Stimulated activated CD8-positive, alpha-beta memory T cell treated with anti-CD3 and anti-CD28 coated beads, Interleukin-7, amount 100 ng/mL, for 1 hour (primary cell): Measurements from ENCODE around the gene CRELD2.

Source experiments
- DNase-seq, 2 donors: peaks; one replicate each; pipeline ENCODE4 v3.0.0-alpha.2; 2020; ENCODE audit warnings: low read depth in 2 of 2

Gene CRELD2

DNA sequence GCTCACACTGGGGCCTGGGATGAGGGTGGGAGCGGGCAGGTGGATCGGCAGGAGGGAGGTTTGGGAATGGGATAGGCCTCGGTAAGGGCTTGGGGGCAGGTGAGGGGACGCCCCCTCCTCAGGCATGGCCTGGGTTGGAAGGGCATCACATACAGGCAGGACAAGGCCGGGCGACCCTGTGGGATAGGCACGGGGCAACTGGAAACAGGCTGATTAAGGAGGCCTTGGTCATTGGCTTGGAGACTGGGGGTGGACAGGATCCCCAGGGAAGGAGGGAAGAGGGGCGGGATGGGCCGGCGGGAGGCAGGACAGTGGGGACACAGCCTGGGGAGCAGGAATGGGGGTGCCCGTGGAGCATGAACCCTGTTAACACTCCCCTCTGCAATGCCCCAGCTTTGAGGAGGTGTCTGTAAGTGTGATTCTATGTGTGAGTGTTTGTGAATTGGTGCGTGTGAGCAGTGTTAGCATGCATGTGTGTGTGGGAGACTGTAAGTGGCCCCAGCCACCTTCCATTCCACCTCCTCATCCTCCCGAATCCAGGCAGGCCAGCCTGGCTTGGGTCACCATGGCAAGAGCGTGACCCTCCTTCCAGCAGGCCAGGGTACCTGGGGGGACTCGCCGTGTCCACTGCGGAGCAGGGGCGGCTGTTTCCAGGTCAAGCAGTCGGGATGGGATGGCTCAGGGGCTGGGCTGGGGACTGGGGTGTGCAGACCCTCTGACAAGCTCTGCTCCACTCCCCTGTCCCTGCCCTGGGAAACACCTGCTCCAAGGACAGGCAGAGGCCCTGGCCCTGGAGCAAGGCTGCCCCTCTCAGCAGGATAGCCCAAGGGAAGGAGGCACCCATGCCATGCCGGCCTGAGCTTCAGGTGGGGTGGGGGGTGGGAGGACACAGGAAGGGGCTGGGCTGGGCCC, 38.7 kb downstream of the CRELD2 start:
- no peak for DNase-seq

DNA sequence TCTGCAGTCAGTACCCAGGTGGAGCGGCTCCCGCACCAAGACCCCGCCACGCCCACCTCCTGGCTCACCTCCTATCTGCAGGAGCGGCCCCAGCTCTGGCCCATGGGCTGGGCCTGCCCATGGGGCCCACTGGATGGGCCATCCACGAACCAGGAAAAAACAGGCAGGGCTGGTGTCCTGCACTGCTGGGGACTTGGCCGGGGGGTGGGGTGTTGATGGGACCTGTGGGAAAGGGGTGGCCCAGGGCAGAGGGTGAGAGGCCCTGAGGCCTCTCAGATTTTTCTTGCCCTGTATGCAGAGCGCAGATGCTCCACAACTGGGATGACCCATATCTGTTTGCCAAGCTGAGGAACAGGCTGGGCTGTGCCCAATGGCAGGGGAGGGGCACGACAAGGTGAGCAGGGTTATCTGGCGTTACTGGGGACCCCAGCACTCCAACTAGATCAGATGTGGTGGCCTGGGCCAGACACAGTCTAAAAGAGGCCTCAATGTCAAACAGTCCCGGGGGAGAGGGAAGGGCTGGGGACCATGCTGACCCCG, 39.5 kb downstream of the CRELD2 start:
- DNase-seq = no peak

DNA sequence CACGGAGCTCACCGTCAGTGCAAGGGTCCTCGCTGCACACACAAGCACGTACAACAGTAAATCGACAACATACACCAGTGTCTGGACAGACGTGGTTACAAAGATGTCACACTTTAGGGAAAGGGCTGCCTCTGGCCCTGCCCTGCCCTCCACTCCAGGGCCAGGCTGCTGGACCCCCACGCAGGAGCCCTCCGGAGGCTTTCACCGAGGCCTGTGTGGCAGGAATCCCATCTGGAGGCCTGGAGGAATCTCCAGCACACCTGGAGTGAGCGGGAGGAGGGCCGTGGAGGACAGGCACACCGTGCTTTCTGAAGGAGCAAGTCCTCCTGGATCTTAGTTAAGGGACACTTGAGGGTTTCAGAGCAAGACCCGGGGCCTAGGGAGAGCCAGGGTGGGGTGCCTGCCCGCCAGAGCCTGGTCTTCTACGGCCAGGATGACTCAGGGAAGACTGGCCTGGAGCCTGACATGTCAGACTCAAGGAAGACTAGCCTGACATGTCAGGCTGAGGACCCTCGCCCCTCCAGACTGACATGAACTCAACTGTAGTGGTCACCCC, 40.0 kb downstream of the CRELD2 start:
- no peak for DNase-seq

GRCh38 chr22:49958931-49959781, 40.7 kb downstream of the CRELD2 start:
- DNase-seq = no peak

DNA sequence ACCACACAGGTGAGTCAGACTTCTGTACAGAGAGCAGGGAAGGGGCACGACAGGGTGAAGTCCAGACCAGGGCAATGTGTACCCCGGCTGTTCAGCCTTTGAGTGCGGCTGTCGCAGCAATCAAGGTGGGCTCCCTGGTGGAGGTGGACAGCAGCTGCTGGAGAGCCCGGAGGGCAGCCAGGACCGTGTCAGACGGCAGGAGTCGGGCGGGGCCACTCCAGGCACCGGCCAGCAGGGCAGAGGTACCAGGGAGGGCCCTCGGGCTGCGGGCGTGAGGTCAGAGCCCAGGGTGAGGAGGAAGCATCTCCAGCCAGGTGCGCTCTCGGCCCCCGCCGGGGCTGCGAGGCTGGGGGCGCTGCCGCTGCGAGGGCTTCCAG, 41.3 kb downstream of the CRELD2 start:
- no peak for DNase-seq

DNA sequence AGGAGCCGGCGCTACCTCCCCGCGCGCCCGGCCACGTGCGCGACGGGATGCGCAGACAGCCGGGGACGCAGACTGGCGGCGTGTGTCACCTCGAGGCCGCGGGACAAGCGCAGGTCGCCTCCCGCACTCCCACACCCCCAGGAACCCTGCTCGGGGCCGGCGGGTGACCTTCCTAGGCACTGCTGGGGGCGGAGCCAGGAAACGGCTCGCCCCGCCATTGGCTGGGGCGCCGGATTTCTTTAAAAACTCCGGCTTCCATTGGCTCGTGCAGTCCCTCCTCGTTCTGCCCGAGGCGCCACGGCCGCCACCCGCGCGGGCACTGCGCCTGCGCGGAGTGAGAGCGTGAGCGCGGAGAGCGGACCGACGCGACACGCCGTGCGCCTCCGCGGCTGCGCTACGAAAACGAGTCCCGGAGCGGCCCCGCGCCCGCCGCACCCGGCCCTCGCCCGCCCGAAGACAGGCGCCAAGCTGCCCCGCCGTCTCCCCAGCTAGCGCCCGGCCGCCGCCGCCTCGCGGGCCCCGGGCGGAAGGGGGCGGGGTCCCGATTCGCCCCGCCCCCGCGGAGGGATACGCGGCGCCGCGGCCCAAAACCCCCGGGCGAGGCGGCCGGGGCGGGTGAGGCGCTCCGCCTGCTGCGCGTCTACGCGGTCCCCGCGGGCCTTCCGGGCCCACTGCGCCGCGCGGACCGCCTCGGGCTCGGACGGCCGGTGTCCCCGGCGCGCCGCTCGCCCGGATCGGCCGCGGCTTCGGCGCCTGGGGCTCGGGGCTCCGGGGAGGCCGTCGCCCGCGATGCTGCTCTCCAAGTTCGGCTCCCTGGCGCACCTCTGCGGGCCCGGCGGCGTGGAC, 41.9 kb downstream of the CRELD2 start, which contains the start of gene PIM3:
Gene PIM3 (plus strand): TSS at position 614 of the 846 bp plus-strand sequence. CDS start 176 bp downstream, at position 790.
- DNase-seq = peak; percentile 78 to 79

GRCh38 chr22:49961005-49961600, 42.7 kb downstream of the CRELD2 start:
- no peak for DNase-seq

DNA sequence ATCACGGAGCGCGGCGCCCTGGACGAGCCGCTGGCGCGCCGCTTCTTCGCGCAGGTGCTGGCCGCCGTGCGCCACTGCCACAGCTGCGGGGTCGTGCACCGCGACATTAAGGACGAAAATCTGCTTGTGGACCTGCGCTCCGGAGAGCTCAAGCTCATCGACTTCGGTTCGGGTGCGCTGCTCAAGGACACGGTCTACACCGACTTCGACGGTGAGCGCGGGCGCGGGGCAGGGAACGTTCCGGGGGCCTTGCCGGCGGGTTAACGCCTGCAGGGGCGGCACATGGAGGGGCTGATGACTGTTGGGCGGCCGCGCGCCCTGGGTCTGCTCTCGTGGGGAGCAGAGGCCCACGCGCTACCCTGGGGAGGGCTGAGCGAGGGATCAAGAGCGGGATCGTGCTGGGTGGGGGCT, 43.2 kb downstream of the CRELD2 start:
- DNase-seq = no peak

DNA sequence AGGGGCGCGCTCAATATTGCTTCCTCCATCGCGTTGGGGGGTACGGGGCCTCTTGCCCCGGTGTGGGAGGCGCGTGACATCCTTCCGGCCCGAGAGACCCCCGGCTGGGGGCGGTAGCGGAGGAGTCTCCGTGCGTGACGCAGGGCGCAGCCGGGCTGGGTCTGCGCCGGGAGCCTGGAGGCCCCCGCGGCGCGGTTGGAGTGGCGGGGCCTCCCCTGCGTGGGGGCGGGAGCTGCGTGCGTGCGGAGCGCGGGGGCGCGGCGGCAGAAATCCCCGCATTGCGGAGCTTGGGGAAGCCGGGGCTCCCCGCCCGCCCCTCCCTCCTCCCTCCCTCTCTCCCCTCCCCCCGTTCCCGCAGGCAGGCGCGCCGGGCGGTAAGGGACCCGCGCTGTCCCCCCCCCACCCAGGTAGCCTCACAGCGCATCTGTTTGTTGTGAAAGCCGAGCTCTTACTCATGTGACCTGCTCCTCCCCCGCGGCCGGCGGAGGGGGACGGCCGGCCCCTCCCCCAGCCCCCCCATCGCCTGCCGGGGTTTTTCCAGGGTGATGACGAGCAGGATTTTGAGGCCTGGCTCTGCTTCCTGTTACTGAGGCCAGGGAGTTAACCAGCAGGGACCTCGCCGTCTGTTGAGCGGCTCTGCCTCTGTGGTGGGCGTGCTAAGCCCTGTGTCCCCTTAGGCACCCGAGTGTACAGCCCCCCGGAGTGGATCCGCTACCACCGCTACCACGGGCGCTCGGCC, 43.7 kb downstream of the CRELD2 start:
- peak; percentile 57 to 63 for DNase-seq

GRCh38 chr22:49962751-49963646, 44.6 kb downstream of the CRELD2 start:
- no peak for DNase-seq

GRCh38 chr22:49963647-49964026, 45.2 kb downstream of the CRELD2 start:
- DNase-seq = no peak

GRCh38 chr22:49964136-49965090, 46.0 kb downstream of the CRELD2 start:
- DNase-seq = no peak

DNA sequence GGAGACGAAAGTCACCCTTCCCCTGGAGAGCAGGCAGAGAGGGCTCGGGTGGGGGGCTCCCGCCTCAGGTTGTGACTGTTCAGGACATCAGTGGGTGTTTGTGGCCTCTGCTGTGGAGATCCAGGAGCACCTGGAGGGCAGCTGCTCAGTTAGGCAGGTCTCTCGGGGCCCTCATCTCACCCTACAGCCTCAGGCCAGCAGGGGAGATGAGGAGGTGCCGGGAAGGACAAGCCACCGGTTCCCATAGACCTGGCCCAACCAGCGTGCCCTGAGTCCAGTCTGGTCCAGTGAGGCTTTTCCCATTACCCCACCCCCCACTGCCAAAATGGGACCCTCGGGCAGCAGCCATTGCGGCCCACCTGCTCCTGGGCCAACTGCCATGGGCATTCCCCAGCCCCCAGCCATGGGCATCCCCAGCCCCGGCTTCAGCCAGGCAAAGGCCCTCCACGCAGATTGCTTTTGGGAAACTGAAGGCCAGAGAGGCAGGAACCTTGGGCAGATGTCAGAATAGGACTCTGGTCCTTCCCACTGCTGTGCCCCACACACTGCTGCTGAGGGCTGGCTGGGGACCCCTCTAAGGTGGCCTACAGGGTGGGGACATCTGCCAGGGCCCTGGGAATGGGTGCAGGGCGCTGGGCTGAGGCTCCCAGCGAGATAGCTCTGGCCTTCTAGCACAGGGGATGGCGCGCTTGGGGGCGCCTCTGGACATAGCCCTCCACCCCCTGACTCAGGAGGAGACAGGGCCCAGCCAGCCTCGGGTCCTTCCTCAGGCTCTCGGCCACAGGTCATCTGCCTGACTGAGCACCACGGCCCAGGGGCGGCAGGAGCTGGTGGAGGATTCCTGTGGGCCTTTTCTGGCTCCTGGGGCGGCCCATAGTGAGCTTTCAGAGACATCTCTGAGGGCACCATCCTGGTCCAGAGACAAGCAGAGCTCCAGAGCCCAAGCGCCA, 46.9 kb downstream of the CRELD2 start:
- no peak for DNase-seq

DNA sequence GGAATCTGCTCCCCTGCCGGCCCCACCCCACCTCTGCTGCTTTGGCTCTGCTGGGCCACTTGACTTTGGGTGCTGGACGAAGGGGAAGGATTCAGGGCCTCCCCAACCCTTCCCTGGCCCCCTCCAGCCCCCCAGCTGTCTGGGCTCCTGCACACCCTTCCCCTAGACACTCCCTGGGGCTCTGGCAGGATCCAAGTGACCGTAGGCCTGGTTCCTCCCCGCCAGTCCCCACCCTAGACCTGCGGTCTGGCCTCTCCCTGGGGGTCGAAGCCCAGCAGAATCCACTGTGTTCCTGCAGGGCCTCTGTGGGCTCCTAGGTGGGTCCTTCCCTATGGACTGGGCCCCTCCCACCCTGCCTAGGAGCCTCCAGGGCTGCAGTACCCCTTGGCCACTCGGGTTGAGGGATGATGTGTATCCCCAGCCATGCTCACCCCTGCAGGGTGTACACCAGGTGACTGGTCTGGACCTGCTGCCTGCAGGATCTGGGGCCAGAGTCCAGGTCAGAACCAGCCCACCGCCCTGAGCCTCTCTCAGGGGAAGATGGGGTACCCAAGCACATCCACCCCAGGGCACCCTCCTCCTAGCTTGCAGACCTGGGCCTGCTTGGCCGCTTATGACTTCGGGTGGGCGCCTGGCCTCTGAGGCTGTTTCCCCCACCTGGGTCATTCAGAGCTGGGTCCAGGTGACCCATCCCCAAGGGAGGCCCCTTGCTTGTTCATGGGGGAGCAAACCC, 47.8 kb downstream of the CRELD2 start:
- no peak for DNase-seq

- DNase-seq = no peak
These were observed 48.6 kb downstream of the CRELD2 start for GRCh38 chr22:49966774-49967705.
